GM21717 (cell line): Measurements from ENCODE around the gene KRTAP19-6.
"Not testable (repeated sequence)": the region's sequence is repeated elsewhere in the genome, so short reads cannot be mapped to it uniquely, and the experiment has no call there.

Source experiments
- ATAC-seq: cut with Tn5 transposase; IDR thresholded peaks from one replicate; pipeline ENCODE4 v1.9.1; 2021; ENCODE audit warnings: mild to moderate bottlenecking, moderate library complexity; ENCODE audit not compliant: unreplicated experiment

Gene KRTAP19-6

GRCh38 chr21:30541764-30542163 is at the start of gene KRTAP19-6:
TSS of gene KRTAP19-6 (minus strand) at chr21:30541864. CDS start at chr21:30541833, 31 bp downstream.
- no peak for ATAC-seq

GRCh38 chr21:30590297-30590696 is 48.6 kb upstream of the KRTAP19-6 start, which contains the start of gene KRTAP22-2:
TSS of gene KRTAP22-2 (minus strand) at chr21:30590397.
- no peak for ATAC-seq

GRCh38 chr21:30582870-30583269 is 41.2 kb upstream of the KRTAP19-6 start:
- no peak for ATAC-seq

GRCh38 chr21:30580132-30580531 is 38.5 kb upstream of the KRTAP19-6 start:
- ATAC-seq, result no peak

GRCh38 chr21:30579346-30579745 is 37.7 kb upstream of the KRTAP19-6 start:
- no peak for ATAC-seq

GRCh38 chr21:30577766-30578165 is 36.1 kb upstream of the KRTAP19-6 start:
- no peak for ATAC-seq

- no peak for ATAC-seq
Measured at GRCh38 chr21:30567617-30568016, 26.0 kb upstream of the KRTAP19-6 start.

- no peak for ATAC-seq
Measured at GRCh38 chr21:30563630-30564029, 22.0 kb upstream of the KRTAP19-6 start.

- no peak for ATAC-seq
Measured at GRCh38 chr21:30563072-30563471, 21.4 kb upstream of the KRTAP19-6 start.

GRCh38 chr21:30561957-30562356 is 20.3 kb upstream of the KRTAP19-6 start:
- ATAC-seq, result no peak

- no peak for ATAC-seq
Measured at GRCh38 chr21:30561264-30561895, 19.7 kb upstream of the KRTAP19-6 start, which contains the start of gene KRTAP19-7. TSS of gene KRTAP19-7 (minus strand) at chr21:30561314. CDS start at chr21:30561289, 25 bp downstream.

GRCh38 chr21:30555095-30555494 is 13.4 kb upstream of the KRTAP19-6 start:
- ATAC-seq, result no peak

- no peak for ATAC-seq
Measured at GRCh38 chr21:30552782-30553181, 11.1 kb upstream of the KRTAP19-6 start.

GRCh38 chr21:30518876-30519275 is 22.8 kb downstream of the KRTAP19-6 start:
- ATAC-seq, result no peak

GRCh38 chr21:30515681-30516080 is 26.0 kb downstream of the KRTAP19-6 start:
- ATAC-seq, result no peak

GRCh38 chr21:30505621-30506205 is 36.0 kb downstream of the KRTAP19-6 start:
- not testable (repeated sequence) for ATAC-seq

- ATAC-seq, result no peak
Measured at GRCh38 chr21:30502041-30502440, 39.6 kb downstream of the KRTAP19-6 start, which contains the start of gene KRTAP19-5. TSS of gene KRTAP19-5 (minus strand) at chr21:30502141. CDS start at chr21:30502090, 51 bp downstream.

GRCh38 chr21:30497065-30497464 is 44.6 kb downstream of the KRTAP19-6 start, which contains the start of gene KRTAP19-4:
TSS of gene KRTAP19-4 (minus strand) at chr21:30497165. CDS start at chr21:30497110, 55 bp downstream.
- no peak for ATAC-seq

GRCh38 chr21:30491963-30492428 is 49.7 kb downstream of the KRTAP19-6 start, which contains the start of gene KRTAP19-3:
TSS of gene KRTAP19-3 (minus strand) at chr21:30492013. CDS start at chr21:30491957, 56 bp downstream.
- no peak for ATAC-seq
